Mesenchymal stem cell (in vitro differentiated cells and primary cell): Measurements from ENCODE around the gene PARD3B.
A peak's percentile ranks its signal among the peaks of the same experiment; 100 is the strongest.

Experiments used
- DNase-seq: peaks from one replicate; pipeline ENCODE4 v3.0.0-alpha.2; 2013
- H2AFZ ChIP-seq: one replicate; pipeline ENCODE4 v1.6.1; 2013; ENCODE audit warnings: low read depth, mild to moderate bottlenecking, control low read depth, inconsistent platforms, low read length, moderate library complexity
- H2AK5ac ChIP-seq: 2 replicates; pipeline ENCODE4 v1.6.1; 2013; ENCODE audit warnings: low read length, moderate library complexity, mild to moderate bottlenecking, inconsistent platforms; ENCODE audit not compliant: severe bottlenecking
- H2BK120ac ChIP-seq: one replicate; pipeline ENCODE4 v1.6.1; 2013; ENCODE audit warnings: low read depth, mild to moderate bottlenecking, inconsistent platforms, low read length, moderate library complexity
- H2BK12ac ChIP-seq, 2 experiments: one replicate each; pipeline ENCODE4 v1.6.1; 2013; ENCODE audit warnings: inconsistent platforms in 2 of 2, low read length in 2 of 2, mild to moderate bottlenecking in 2 of 2, moderate library complexity in 2 of 2, control low read depth in 1 of 2
- H2BK15ac ChIP-seq: one replicate; pipeline ENCODE4 v1.6.1; 2013; ENCODE audit warnings: mild to moderate bottlenecking, low read depth, inconsistent platforms; ENCODE audit not compliant: poor library complexity, severe bottlenecking
- H2BK5ac ChIP-seq: 2 replicates; pipeline ENCODE4 v1.6.1; 2013; ENCODE audit warnings: low read depth, mild to moderate bottlenecking, low read length, control low read depth, inconsistent platforms; ENCODE audit not compliant: poor library complexity, severe bottlenecking
- H3K14ac ChIP-seq, 2 experiments: one replicate each; pipeline ENCODE4 v1.6.1; 2013; ENCODE audit warnings: inconsistent platforms in 2 of 2, low read length in 2 of 2, control low read depth in 1 of 2, mild to moderate bottlenecking in 1 of 2, moderate library complexity in 1 of 2
- H3K18ac ChIP-seq, 2 experiments: one replicate each; pipeline ENCODE4 v1.6.1; 2013; ENCODE audit warnings: inconsistent platforms in 2 of 2, low read length in 2 of 2, control low read depth in 1 of 2, low read depth in 1 of 2, mild to moderate bottlenecking in 1 of 2
- H3K23ac ChIP-seq, 2 experiments: one replicate each; pipeline ENCODE4 v1.6.1; 2013; ENCODE audit warnings: inconsistent platforms in 2 of 2, low read length in 2 of 2, mild to moderate bottlenecking in 2 of 2, moderate library complexity in 2 of 2, control low read depth in 1 of 2
- H3K27ac ChIP-seq: 2 replicates; pipeline ENCODE4 v1.5.1; 2013; ENCODE audit warnings: mild to moderate bottlenecking, moderate library complexity, low read length, control low read depth, inconsistent platforms; ENCODE audit not compliant: poor library complexity, severe bottlenecking
- H3K27me3 ChIP-seq, 2 experiments: 2 replicates each; pipeline versions ENCODE4 v1.6.1 to v1.7.0; 2013; ENCODE audit warnings: low read length in 2 of 2, mild to moderate bottlenecking in 2 of 2, moderate library complexity in 2 of 2, control low read depth in 1 of 2, inconsistent platforms in 1 of 2; ENCODE audit not compliant: control insufficient read depth in 1 of 2, insufficient read depth in 1 of 2
- H3K36me3 ChIP-seq, 2 experiments: 2 replicates each; pipeline versions ENCODE4 v1.6.1 to v1.7.0; 2013; ENCODE audit warnings: low read length in 2 of 2, control low read depth in 1 of 2, inconsistent platforms in 1 of 2, low read depth in 1 of 2, mild to moderate bottlenecking in 1 of 2; ENCODE audit not compliant: insufficient read depth in 2 of 2, control insufficient read depth in 1 of 2
- H3K4ac ChIP-seq, 2 experiments: one replicate each; pipeline ENCODE4 v1.6.1; 2013; ENCODE audit warnings: inconsistent platforms in 2 of 2, low read length in 2 of 2, mild to moderate bottlenecking in 2 of 2, moderate library complexity in 2 of 2, control low read depth in 1 of 2, low read depth in 1 of 2
- H3K4me1 ChIP-seq: 2 replicates; pipeline ENCODE4 v1.6.1; 2013; ENCODE audit warnings: low read depth, low read length, control low read depth; ENCODE audit not compliant: control insufficient read depth, insufficient read depth
- H3K4me2 ChIP-seq: 2 replicates; pipeline ENCODE4 v1.6.1; 2013; ENCODE audit warnings: low read length, mild to moderate bottlenecking, inconsistent platforms; ENCODE audit not compliant: poor library complexity, severe bottlenecking
- H3K4me3 ChIP-seq, 2 experiments: 2 replicates each; pipeline versions ENCODE4 v1.5.1 to v1.7.0; 2013; ENCODE audit warnings: low read length in 2 of 2, mild to moderate bottlenecking in 2 of 2, control low read depth in 1 of 2, low read depth in 1 of 2; ENCODE audit not compliant: insufficient read depth in 1 of 2
- H3K79me1 ChIP-seq: replicated peaks from 2 replicates; pipeline ENCODE4 v1.6.1; 2013; ENCODE audit warnings: mild to moderate bottlenecking, control low read depth, low read length, inconsistent platforms; ENCODE audit not compliant: poor library complexity, severe bottlenecking
- H3K9ac ChIP-seq: 2 replicates; pipeline ENCODE4 v1.7.0; 2013; ENCODE audit warnings: mild to moderate bottlenecking, low read length, moderate library complexity
- H3K9me3 ChIP-seq: 2 replicates; pipeline ENCODE4 v1.7.0; 2013; ENCODE audit warnings: mild to moderate bottlenecking, low read length; ENCODE audit not compliant: control insufficient read depth
- H4K8ac ChIP-seq: one replicate; pipeline ENCODE4 v1.6.1; 2013; ENCODE audit warnings: inconsistent platforms, mild to moderate bottlenecking, low read length, moderate library complexity
- H4K91ac ChIP-seq: one replicate; pipeline ENCODE4 v1.6.1; 2013; ENCODE audit warnings: mild to moderate bottlenecking, low read length, inconsistent platforms
- WGBS: methylation state at CpG from one replicate; pipeline ENCODE4 v1.1.7; 2013; ENCODE audit warnings: mixed read lengths; 5-methylcytosine and 5-hydroxymethylcytosine counted together

The PARD3B gene

GRCh38 chr2:205270689-205271088, 725.4 kb downstream of the PARD3B start:
- no peak overlapping the region for H4K91ac ChIP-seq
- no peaks in the 10 kb centered on the region for H3K36me3 ChIP-seq
- no peak overlapping the region for H2AFZ ChIP-seq
- no peak overlapping the region for H2BK120ac ChIP-seq
- no peaks in the 10 kb centered on the region for H3K9me3 ChIP-seq
- no peaks in the 10 kb centered on the region for H3K79me1 ChIP-seq
- no peak overlapping the region for H2AK5ac ChIP-seq
- H4K8ac ChIP-seq: no peak overlapping the region
- no peak overlapping the region for H3K23ac ChIP-seq
- no peak overlapping the region for H3K27ac ChIP-seq
- H3K9ac ChIP-seq: no peak overlapping the region
- H3K14ac ChIP-seq: no peak overlapping the region
- H2BK15ac ChIP-seq: no peak overlapping the region
- no peaks in the 10 kb centered on the region for H3K4me1 ChIP-seq
- no peak overlapping the region for H3K18ac ChIP-seq
- H3K4me3 ChIP-seq: no peak overlapping the region
- H2BK5ac ChIP-seq: no peak overlapping the region
- no peak overlapping the region for H3K4me2 ChIP-seq
- H3K4ac ChIP-seq: no peak overlapping the region
- H3K27me3 ChIP-seq: no peaks in the 10 kb centered on the region
- no peak for DNase-seq
- WGBS: no CpG with 5 or more reads among the region's 4 CpGs
- H2BK12ac ChIP-seq: no peak overlapping the region

- Histone ChIP-seq H3K4me2 (no peak overlapping the region), H2BK5ac (no peak overlapping the region), H2BK15ac (no peak overlapping the region), H2BK12ac (no peak overlapping the region), H3K27ac (no peak overlapping the region), H4K8ac (no peak overlapping the region), H3K79me1 (no peaks in the 10 kb centered on the region), H2AFZ (no peak overlapping the region), H3K23ac (no peak overlapping the region), H3K18ac (no peak overlapping the region), H3K27me3 (no peaks in the 10 kb centered on the region), H3K36me3 (no peaks in the 10 kb centered on the region), H2AK5ac (no peak overlapping the region), H3K9me3 (no peaks in the 10 kb centered on the region), H3K9ac (no peak overlapping the region), H3K4me1 (no peaks in the 10 kb centered on the region), H3K4ac (no peak overlapping the region), H3K4me3 (no peak overlapping the region), H2BK120ac (no peak overlapping the region), H3K14ac (no peak overlapping the region), H4K91ac (no peak overlapping the region)
- DNase-seq: no peak
- WGBS: 73% methylated on average over 2 of the region's 2 CpGs
These were observed 727.9 kb downstream of the PARD3B start for GRCh38 chr2:205273148-205273547.

- no peak overlapping the region for H3K27ac ChIP-seq
- no peak overlapping the region for H2BK15ac ChIP-seq
- H3K79me1 ChIP-seq: no peaks in the 10 kb centered on the region
- no peak overlapping the region for H3K14ac ChIP-seq
- no peak overlapping the region for H4K8ac ChIP-seq
- H3K4ac ChIP-seq: no peak overlapping the region
- peak; percentile 8 for DNase-seq
- H2AFZ ChIP-seq: no peak overlapping the region
- no peaks in the 10 kb centered on the region for H3K4me1 ChIP-seq
- H3K4me3 ChIP-seq: no peak overlapping the region
- H3K18ac ChIP-seq: no peak overlapping the region
- no peak overlapping the region for H2BK12ac ChIP-seq
- H2BK120ac ChIP-seq: no peak overlapping the region
- no peak overlapping the region for H3K23ac ChIP-seq
- WGBS: 79% methylated on average over 3 of the region's 3 CpGs
- H3K36me3 ChIP-seq: no peaks in the 10 kb centered on the region
- H2AK5ac ChIP-seq: no peak overlapping the region
- H3K27me3 ChIP-seq: no peaks in the 10 kb centered on the region
- no peaks in the 10 kb centered on the region for H3K9me3 ChIP-seq
- H4K91ac ChIP-seq: no peak overlapping the region
- no peak overlapping the region for H3K9ac ChIP-seq
- no peak overlapping the region for H3K4me2 ChIP-seq
- no peak overlapping the region for H2BK5ac ChIP-seq
These were observed 728.4 kb downstream of the PARD3B start for GRCh38 chr2:205273627-205274026.

- H3K14ac ChIP-seq: no peak overlapping the region
- no peaks in the 10 kb centered on the region for H3K4me1 ChIP-seq
- no peaks in the 10 kb centered on the region for H3K9me3 ChIP-seq
- no peak overlapping the region for H3K4ac ChIP-seq
- H3K36me3 ChIP-seq: no peaks in the 10 kb centered on the region
- H3K79me1 ChIP-seq: no peaks in the 10 kb centered on the region
- no peak for DNase-seq
- no peak overlapping the region for H2BK12ac ChIP-seq
- no peak overlapping the region for H2BK120ac ChIP-seq
- H3K9ac ChIP-seq: no peak overlapping the region
- no peak overlapping the region for H3K4me3 ChIP-seq
- H4K8ac ChIP-seq: no peak overlapping the region
- no peak overlapping the region for H3K23ac ChIP-seq
- H3K18ac ChIP-seq: no peak overlapping the region
- no peak overlapping the region for H2BK15ac ChIP-seq
- H2AK5ac ChIP-seq: no peak overlapping the region
- H2AFZ ChIP-seq: no peak overlapping the region
- H2BK5ac ChIP-seq: no peak overlapping the region
- no peak overlapping the region for H3K4me2 ChIP-seq
- no peaks in the 10 kb centered on the region for H3K27me3 ChIP-seq
- no peak overlapping the region for H3K27ac ChIP-seq
- no peak overlapping the region for H4K91ac ChIP-seq
- no CpG with 5 or more reads among the region's 3 CpGs for WGBS
These were observed 729.5 kb downstream of the PARD3B start for GRCh38 chr2:205274801-205275200.
